SU-DHL-6 (cell line): Measurements from ENCODE around the gene ATP13A1.

Experiments
- H2AFZ ChIP-seq: fragments of 200-600 bp; sonication (generic); 2 replicates; pipeline ENCODE4 v1.6.1; 2014; ENCODE audit warnings: low read depth, mild to moderate bottlenecking, moderate library complexity, mixed read lengths, antibody characterized with exemption, low read length; ENCODE audit not compliant: severe bottlenecking
- H3F3A ChIP-seq: fragments of 200-600 bp; shearing (Covaris generic); 2 replicates; pipeline ENCODE4 v1.6.0; 2016; ENCODE audit warnings: antibody characterized with exemption, mild to moderate bottlenecking; ENCODE audit not compliant: insufficient read depth
- H3K27ac ChIP-seq: fragments of 200-600 bp; sonication (generic); 2 replicates; pipeline ENCODE4 v1.5.1; 2016; ENCODE audit warnings: low read depth, mild to moderate bottlenecking, low read length, moderate library complexity, mixed read lengths
- H3K27me3 ChIP-seq: fragments of 200-600 bp; sonication (generic), shearing (Covaris generic); 2 replicates; pipeline ENCODE4 v1.6.0; 2014; ENCODE audit warnings: mild to moderate bottlenecking, low read length
- H3K36me3 ChIP-seq: fragments of 200-600 bp; sonication (generic); 2 replicates; pipeline ENCODE4 v1.6.1; 2014; ENCODE audit warnings: mild to moderate bottlenecking, low read length, mixed read lengths
- H3K4me2 ChIP-seq: fragments of 300-600, 200-600 bp; shearing (Covaris generic), sonication (generic); 2 replicates; pipeline ENCODE4 v1.6.0; 2014; ENCODE audit warnings: low read length, low read depth, mild to moderate bottlenecking; ENCODE audit not compliant: poor library complexity, severe bottlenecking
- H3K4me3 ChIP-seq: fragments of 200-600 bp; sonication (generic); 2 replicates; pipeline ENCODE4 v1.5.1; 2014; ENCODE audit warnings: antibody characterized with exemption, low read length, mild to moderate bottlenecking, mixed read lengths; ENCODE audit not compliant: insufficient read depth, poor library complexity, severe bottlenecking
- H3K79me2 ChIP-seq: fragments of 200-600 bp; sonication (generic); 2 replicates; pipeline ENCODE4 v1.6.1; 2014; ENCODE audit warnings: mild to moderate bottlenecking, low read length, moderate library complexity; ENCODE audit not compliant: insufficient read depth
- H3K9ac ChIP-seq: fragments of 200-600 bp; sonication (generic); 2 replicates; pipeline ENCODE4 v1.7.0; 2014; ENCODE audit warnings: mild to moderate bottlenecking, low read length
- H3K9me2 ChIP-seq: fragments of 200-600 bp; sonication (generic); replicated peaks from 2 replicates; pipeline ENCODE4 v1.6.1; 2014; ENCODE audit warnings: low read length; ENCODE audit not compliant: insufficient read depth
- H3K9me3 ChIP-seq: fragments of 200-600 bp; sonication (generic); 2 replicates; pipeline ENCODE4 v1.6.1; 2014; ENCODE audit warnings: low read length, mixed read lengths; ENCODE audit not compliant: insufficient read depth
- H4K20me1 ChIP-seq: fragments of 200-600 bp; sonication (generic); 2 replicates; pipeline ENCODE4 v1.6.1; 2014; ENCODE audit warnings: low read depth, mild to moderate bottlenecking, antibody characterized with exemption, low read length, moderate library complexity, mixed read lengths
- CTCF ChIP-seq: fragments of 200-600 bp; sonication (generic); IDR thresholded peaks from one replicate; pipeline ENCODE4 v1.5.1; 2017; ENCODE audit warnings: antibody characterized with exemption, mild to moderate bottlenecking, low read length, moderate library complexity; ENCODE audit not compliant: insufficient read depth, poor library complexity, severe bottlenecking
- EZH2phosphoT487 ChIP-seq: fragments of 200-600 bp; sonication (generic), shearing (Covaris generic); conservative IDR thresholded peaks from 2 replicates; pipeline ENCODE4 v1.6.1; 2018; ENCODE audit warnings: mild to moderate bottlenecking, antibody characterized with exemption, low read length, moderate library complexity, mixed read lengths

The ATP13A1 gene

GRCh38 chr19:19645233-19645870, 18.1 kb downstream of the ATP13A1 start:
- Histone ChIP-seq H3K27ac (no peak overlapping the region), H3K27me3 (no peaks in the 10 kb centered on the region), H3K9me2 (no peaks in the 10 kb centered on the region), H3K4me2 (no peak overlapping the region), H3K36me3 (no peaks in the 10 kb centered on the region), H3K9me3 (no peaks in the 10 kb centered on the region), H4K20me1 (no peaks in the 10 kb centered on the region), H3F3A (peaks cover 8% of the 10 kb centered on the region), H3K9ac (no peak overlapping the region), H3K4me3 (no peak overlapping the region), H2AFZ (no peak overlapping the region), H3K79me2 (peaks cover 22% of the 10 kb centered on the region)
- no peak for TF ChIP-seq CTCF
- TF ChIP-seq EZH2phosphoT487 = no peak

- H3K4me2 ChIP-seq = peak overlapping the region; percentile 67
- peak overlapping the region; percentile 98 for H3K9ac ChIP-seq
- no peaks in the 10 kb centered on the region for H3K9me3 ChIP-seq
- no peaks in the 10 kb centered on the region for H3K27me3 ChIP-seq
- no peaks in the 10 kb centered on the region for H3K36me3 ChIP-seq
- H3K27ac ChIP-seq = peak overlapping the region; percentile 88
- no peak overlapping the region for H2AFZ ChIP-seq
- H4K20me1 ChIP-seq = no peaks in the 10 kb centered on the region
- TF ChIP-seq CTCF (no peak), EZH2phosphoT487 (no peak)
- H3K79me2 ChIP-seq = peaks cover 22% of the 10 kb centered on the region
- H3K9me2 ChIP-seq = no peaks in the 10 kb centered on the region
- H3K4me3 ChIP-seq = peak overlapping the region; percentile 91
- H3F3A ChIP-seq = peaks cover 8% of the 10 kb centered on the region
These were observed 19.5 kb downstream of the ATP13A1 start for GRCh38 chr19:19644054-19644388.

GRCh38 chr19:19643158-19644053, 20.1 kb downstream of the ATP13A1 start, which contains the start of gene GMIP:
Gene GMIP, minus strand, starts transcription at chr19:19643657. Its CDS starts 128 bp downstream, at chr19:19643529.
- peak within 1 kb of the TSS; percentile 91 for H3K4me3 ChIP-seq
- H2AFZ ChIP-seq = peak within 1 kb of the TSS; percentile 29
- H3K27me3 ChIP-seq = no peaks in the 10 kb centered on the region
- H3K79me2 ChIP-seq = peaks cover 22% of the 10 kb centered on the region
- peaks cover 8% of the 10 kb centered on the region for H3F3A ChIP-seq
- H3K27ac ChIP-seq = peak within 1 kb of the TSS; percentile 88
- H3K9me3 ChIP-seq = no peaks in the 10 kb centered on the region
- TF ChIP-seq EZH2phosphoT487 (no peak), CTCF (peak; percentile 95)
- peak within 1 kb of the TSS; percentile 98 for H3K9ac ChIP-seq
- H3K9me2 ChIP-seq = no peaks in the 10 kb centered on the region
- no peaks in the 10 kb centered on the region for H3K36me3 ChIP-seq
- H3K4me2 ChIP-seq = peak within 1 kb of the TSS; percentile 67
- H4K20me1 ChIP-seq = no peaks in the 10 kb centered on the region
